Measurements from ENCODE around the gene PEX19.

DNA sequence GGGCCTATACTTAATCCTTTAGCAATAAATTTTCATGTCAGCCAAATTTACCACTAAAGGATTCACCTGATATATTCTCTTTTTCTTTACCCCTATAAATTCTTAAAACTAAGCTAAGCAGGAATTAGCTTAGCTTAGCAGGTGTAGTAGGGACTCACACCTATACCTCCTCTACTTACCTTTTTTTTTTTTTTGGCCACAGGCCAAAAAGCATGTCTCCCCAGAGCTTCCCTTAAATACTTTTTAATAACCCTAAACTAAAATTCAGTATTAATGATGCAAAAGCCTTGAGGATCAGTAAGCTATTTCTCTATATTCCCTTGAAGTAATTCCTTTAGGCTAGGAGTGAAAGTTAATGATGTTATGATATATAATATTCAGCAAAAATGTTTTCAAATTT lies 56.5 kb downstream of the PEX19 start:
- TF ChIP-seq, protein P1, sequence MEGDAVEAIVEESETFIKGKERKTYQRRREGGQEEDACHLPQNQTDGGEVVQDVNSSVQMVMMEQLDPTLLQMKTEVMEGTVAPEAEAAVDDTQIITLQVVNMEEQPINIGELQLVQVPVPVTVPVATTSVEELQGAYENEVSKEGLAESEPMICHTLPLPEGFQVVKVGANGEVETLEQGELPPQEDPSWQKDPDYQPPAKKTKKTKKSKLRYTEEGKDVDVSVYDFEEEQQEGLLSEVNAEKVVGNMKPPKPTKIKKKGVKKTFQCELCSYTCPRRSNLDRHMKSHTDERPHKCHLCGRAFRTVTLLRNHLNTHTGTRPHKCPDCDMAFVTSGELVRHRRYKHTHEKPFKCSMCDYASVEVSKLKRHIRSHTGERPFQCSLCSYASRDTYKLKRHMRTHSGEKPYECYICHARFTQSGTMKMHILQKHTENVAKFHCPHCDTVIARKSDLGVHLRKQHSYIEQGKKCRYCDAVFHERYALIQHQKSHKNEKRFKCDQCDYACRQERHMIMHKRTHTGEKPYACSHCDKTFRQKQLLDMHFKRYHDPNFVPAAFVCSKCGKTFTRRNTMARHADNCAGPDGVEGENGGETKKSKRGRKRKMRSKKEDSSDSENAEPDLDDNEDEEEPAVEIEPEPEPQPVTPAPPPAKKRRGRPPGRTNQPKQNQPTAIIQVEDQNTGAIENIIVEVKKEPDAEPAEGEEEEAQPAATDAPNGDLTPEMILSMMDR (IDR thresholded peaks at IDR 0.05; ENCODE audit: low read length), result no peak
- no peak for TF ChIP-seq EZH2 (IDR thresholded peaks at IDR 0.05; ENCODE audit: borderline replicate concordance, low read length)

Data from OCI-LY1 (cell line).